Measurements from ENCODE around the gene TMEM192.
"Not testable (repeated sequence)": the region's sequence is repeated elsewhere in the genome, so short reads cannot be mapped to it uniquely, and the experiment has no call there.

Gene TMEM192

DNA sequence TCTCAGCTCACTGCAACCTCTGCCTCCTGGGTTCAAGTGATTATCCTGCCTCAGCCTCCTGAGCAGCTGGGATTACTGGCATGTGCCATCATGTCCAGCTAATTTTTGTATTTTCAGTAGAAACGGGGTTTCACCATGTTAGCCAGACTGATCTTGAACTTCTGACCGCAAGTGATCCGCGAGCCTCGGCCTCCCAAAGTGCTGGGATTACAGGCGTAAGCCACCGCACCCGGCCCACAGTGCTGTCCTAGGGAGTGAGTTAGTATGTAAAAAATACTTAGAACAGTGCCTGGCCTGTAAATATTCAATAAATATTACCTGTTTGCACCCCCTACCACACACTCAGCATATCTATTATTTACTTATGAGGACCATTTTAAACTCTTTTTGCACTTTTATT, 20.5 kb downstream of the TMEM192 start:
- not testable (repeated sequence) for DNase-seq

GRCh38 chr4:165088366-165088765, 24.3 kb downstream of the TMEM192 start:
- DNase-seq: no peak

GRCh38 chr4:165085946-165086345, 26.7 kb downstream of the TMEM192 start:
- no peak for DNase-seq

- DNase-seq: not testable (repeated sequence)
Measured at GRCh38 chr4:165084787-165085186, 27.9 kb downstream of the TMEM192 start.

GRCh38 chr4:165079476-165079875, 33.2 kb downstream of the TMEM192 start:
- DNase-seq: no peak

DNA sequence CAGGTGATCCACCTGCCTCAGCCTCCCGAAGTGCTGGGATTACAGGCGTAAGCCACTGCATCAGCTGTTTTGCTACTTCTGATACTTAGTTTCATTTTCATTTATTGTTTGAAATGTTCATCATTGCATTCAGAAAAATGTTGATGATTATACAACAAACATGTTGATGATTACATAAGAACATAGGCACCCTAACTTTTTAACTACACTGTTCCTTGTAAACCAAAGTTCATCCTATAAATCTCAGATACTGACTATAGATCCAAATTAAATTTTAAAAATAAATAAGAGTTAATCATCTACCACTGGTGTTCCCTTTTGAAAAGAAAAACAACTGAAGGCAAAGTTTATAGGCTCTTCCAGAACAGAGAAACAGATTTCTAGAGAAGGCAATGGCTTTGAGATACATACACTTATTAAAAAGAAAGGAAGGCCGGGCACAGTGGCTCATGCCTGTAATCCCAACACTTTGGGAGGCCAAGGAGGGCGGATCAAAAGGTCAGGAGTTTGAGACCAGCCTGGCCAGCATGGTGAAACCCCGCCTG, 35.6 kb downstream of the TMEM192 start:
- DNase-seq: no peak

GRCh38 chr4:165073346-165073745, 39.3 kb downstream of the TMEM192 start:
- not testable (repeated sequence) for DNase-seq

- DNase-seq: no peak
Measured at GRCh38 chr4:165070560-165070959, 42.1 kb downstream of the TMEM192 start.

GRCh38 chr4:165060938-165061337, 51.7 kb downstream of the TMEM192 start:
- DNase-seq: no peak

DNA sequence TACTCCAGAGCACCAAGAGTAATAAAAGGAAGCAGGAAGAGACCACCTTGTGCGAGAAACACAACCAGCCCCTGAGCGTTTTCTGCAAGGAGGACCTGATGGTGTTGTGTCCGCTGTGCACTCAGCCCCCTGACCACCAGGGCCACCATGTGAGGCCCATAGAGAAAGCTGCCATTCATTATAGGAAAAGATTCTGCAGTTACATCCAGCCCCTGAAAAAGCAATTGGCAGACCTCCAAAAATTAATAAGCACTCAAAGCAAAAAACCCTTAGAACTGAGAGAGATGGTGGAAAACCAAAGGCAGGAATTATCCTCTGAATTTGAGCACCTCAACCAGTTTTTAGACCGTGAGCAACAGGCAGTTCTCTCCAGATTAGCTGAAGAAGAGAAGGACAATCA, 53.3 kb downstream of the TMEM192 start:
- no peak for DNase-seq

DNA sequence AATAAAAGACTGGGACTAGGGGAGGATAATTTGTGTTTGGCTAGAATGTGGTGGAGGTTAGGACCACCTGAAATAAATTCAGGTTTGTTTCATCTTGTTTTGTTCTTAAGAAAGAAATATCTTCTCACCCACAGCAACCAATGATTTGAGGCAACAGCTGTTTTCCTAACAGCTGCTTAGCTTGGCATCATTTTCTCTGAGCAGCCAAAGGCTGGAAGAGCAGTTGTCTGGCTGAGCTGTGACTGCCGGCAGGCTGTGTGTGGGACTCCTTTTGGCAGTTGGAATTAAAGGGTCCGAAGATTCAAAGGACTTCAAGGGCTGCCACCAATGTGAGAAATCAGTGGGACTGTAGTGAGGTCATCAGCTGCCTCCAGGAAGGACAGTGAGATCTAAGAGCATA, 54.0 kb downstream of the TMEM192 start:
- DNase-seq: no peak

- DNase-seq: no peak
Measured at GRCh38 chr4:165055601-165056000, 57.1 kb downstream of the TMEM192 start.

- no peak for DNase-seq
Measured at GRCh38 chr4:165053645-165054044, 59.0 kb downstream of the TMEM192 start, which contains the start of gene TRIM75. TRIM75 (plus strand) TSS chr4:165053866; CDS start chr4:165059148, 5,282 bp downstream.

DNA sequence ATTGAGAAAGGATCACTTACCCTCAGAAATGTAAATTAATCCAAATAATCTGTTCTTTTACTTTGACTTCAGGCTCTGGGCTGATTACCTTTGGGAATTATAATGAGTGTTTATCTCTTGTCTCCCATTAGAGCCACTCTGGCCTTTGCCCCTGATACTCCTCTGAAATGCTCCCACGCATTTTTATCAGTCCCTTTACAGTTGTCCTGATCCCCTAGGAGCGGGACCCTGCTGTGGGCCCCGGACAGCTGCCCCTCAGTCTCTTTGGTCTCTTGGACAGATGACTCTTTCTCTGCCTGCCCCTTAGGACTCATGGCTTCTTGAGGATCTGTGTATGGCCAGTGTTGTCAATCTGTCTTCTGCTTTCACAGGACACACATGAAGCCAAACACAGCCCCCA, 60.0 kb downstream of the TMEM192 start:
- no peak for DNase-seq

- DNase-seq: no peak
Measured at GRCh38 chr4:165048170-165048569, 64.5 kb downstream of the TMEM192 start.

DNA sequence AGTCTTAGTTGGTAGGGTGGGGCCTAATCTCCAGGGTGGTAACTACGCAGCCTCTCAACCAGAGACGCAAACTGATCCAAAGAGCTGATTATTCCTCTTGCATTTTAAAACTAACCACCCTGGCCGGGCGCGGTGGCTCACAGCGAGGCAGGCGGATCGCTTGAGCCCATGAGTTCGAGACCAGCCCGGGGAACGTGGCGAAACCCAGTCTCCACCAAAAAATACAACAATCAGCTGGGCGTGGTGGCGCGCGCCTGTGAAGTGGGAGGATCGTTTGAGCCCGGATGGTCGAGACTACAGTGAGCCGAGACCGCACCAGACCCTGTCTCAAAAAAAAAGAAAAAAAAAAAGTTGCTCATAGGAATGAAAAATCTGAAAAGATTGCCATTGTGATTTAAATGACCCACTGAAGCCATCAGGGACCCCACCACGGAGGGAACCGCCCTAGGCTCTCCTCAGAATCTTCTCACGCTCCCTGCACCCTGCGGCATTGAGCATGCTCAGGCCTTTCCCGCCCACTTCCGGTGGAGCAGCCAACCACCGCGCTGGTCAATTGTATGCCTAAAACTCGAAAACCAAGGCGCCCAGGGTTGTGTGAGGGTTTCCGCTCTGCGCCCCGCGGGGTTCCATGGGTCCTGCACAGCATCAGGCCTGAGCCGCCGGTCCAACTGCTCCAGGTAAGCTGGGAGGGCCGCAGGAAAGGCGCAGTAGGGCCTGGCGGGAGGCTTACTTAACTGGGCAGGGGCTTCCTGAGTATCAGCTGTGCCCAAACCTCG, 81.0 kb downstream of the TMEM192 start, which contains the start of gene TRIM60:
TRIM60 (plus strand) TSS at position 564 of the 776 bp plus-strand sequence. CDS start 8,074 bp downstream, outside the sequence.
- no peak for DNase-seq

DNA sequence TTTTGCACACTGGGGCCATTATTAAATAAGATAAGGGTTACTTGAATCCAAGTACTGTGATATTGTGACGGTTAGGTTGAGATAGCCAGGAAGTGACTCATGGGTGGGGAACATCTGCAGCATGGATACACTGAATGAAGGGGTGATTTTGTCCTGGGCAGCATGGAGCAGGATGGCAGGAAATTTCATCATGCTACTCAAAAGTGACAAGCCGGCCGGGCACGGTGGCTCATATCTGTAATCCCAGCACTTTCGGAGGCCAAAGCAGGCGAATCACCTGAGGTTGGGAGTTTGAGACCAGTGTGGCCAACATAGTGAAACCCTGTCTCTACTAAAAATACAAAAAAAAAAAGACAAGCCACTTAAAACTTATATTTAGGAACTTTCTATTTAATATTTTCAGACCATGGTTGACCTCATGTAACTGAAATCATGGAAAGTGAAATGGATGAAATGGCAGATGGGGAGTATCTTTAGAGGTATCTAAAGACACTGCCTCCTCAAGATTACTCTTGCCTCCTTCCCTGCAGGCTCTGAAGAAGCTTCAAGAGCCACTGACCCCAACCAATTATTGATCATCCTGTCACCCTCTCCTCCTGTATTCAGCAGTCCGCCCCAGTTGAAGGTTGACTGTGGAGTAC, 84.8 kb downstream of the TMEM192 start:
- no peak for DNase-seq

DNA sequence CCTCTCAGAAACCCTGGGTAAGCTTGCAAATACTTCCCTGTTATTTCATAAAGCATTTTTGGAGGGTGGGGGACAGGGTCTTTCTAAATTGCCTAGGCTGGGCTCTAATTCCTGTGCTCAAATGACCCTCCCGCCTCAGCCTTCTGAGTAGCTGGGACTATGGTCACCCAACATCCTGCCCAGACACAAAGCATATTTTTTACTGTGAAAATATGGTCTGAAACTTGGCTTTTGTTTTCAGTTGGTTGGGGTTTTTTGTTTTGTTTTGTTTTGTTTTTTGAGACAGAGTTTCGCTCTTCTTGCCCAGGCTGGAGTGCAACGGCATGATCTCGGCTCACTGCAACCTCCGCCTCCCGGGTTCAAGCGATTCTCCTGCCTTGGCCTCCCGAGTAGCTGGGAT, 86.9 kb downstream of the TMEM192 start:
- DNase-seq: not testable (repeated sequence)

All from CD4-positive, alpha-beta T cell treated with Interleukin-15 for 1 hour (primary cell).